Left lobe of liver (tissue), 2 donors: ENCODE measurements around the gene MGAT4C. TPM values are rescaled to one million over a fixed set of nuclear protein-coding genes. Genes with fewer than 3 reads are reported as not detected.
"Not testable (repeated sequence)": the region's sequence is repeated elsewhere in the genome, so short reads cannot be mapped to it uniquely, and the experiment has no call there.

Experiments
- ATAC-seq: fragments of 200-7000 bp; cut with Tn5 transposase; one replicate; pipeline ENCODE4 v1.9.1; 2020; ENCODE audit warnings: mild to moderate bottlenecking, moderate library complexity
- DNase-seq: peaks from one replicate; pipeline ENCODE4 v3.0.0-alpha.2; 2020; ENCODE audit warnings: low spot score
- total RNA-seq: library from RNA; stranded (reverse); gene quantifications from one replicate; pipeline ENCODE4 v1.2.1, GENCODE V29; 2021
- donor health status: DM: no; HTN: no; CAD: no; lungs with moderate emphysema.
- donor health status: DM: no; HTN: yes; CAD: no.

The MGAT4C gene
- total RNA-seq = not detected

- no peak for ATAC-seq
- no peak for DNase-seq
These were observed at the start of gene MGAT4C for GRCh38 chr12:86256163-86256562. MGAT4C (minus strand) TSS chr12:86256391.

- DNase-seq, ATAC-seq: not testable (repeated sequence)
These were observed 40.2 kb upstream of the MGAT4C start for GRCh38 chr12:86296396-86296795.

GRCh38 chr12:86293682-86294240, 37.6 kb upstream of the MGAT4C start:
- ATAC-seq = no peak
- DNase-seq = no peak

GRCh38 chr12:86292480-86292879, 36.3 kb upstream of the MGAT4C start:
- no peak for ATAC-seq
- no peak for DNase-seq

GRCh38 chr12:86290615-86291014, 34.4 kb upstream of the MGAT4C start:
- DNase-seq = no peak
- no peak for ATAC-seq

- no peak for DNase-seq
- no peak for ATAC-seq
These were observed 29.9 kb upstream of the MGAT4C start for GRCh38 chr12:86286119-86286518.

- DNase-seq (no peak), ATAC-seq (no peak)
These were observed 27.4 kb upstream of the MGAT4C start for GRCh38 chr12:86283620-86284019.

GRCh38 chr12:86275356-86275755, 19.2 kb upstream of the MGAT4C start:
- ATAC-seq = no peak
- no peak for DNase-seq

GRCh38 chr12:86265329-86265695, 9.1 kb upstream of the MGAT4C start:
- DNase-seq (no peak), ATAC-seq (no peak)

- ATAC-seq (no peak), DNase-seq (no peak)
These were observed 8.5 kb upstream of the MGAT4C start for GRCh38 chr12:86264451-86265328.

GRCh38 chr12:86261578-86261977, 5.4 kb upstream of the MGAT4C start:
- ATAC-seq (no peak), DNase-seq (no peak)

- DNase-seq (no peak), ATAC-seq (no peak)
These were observed 5.0 kb upstream of the MGAT4C start for GRCh38 chr12:86261142-86261541.

- no peak for DNase-seq
- no peak for ATAC-seq
These were observed 4.0 kb upstream of the MGAT4C start for GRCh38 chr12:86260183-86260582.

GRCh38 chr12:86257134-86257533, 943 bp upstream of the MGAT4C start:
- ATAC-seq = no peak

GRCh38 chr12:86254399-86255107, 1.6 kb downstream of the MGAT4C start:
- no peak for ATAC-seq

More at GRCh38 chr12:86257134-86257533, 943 bp upstream of the MGAT4C start:
- DNase-seq = no peak

GRCh38 chr12:86249851-86250250, 6.3 kb downstream of the MGAT4C start:
- DNase-seq (no peak), ATAC-seq (no peak)

More at GRCh38 chr12:86254399-86255107, 1.6 kb downstream of the MGAT4C start:
- DNase-seq = no peak

GRCh38 chr12:86249276-86249675, 6.9 kb downstream of the MGAT4C start:
- ATAC-seq = no peak
- DNase-seq = no peak

GRCh38 chr12:86247871-86248270, 8.3 kb downstream of the MGAT4C start:
- ATAC-seq = no peak
- no peak for DNase-seq

GRCh38 chr12:86241600-86241999, 14.6 kb downstream of the MGAT4C start:
- ATAC-seq = no peak

GRCh38 chr12:86234316-86234855, 21.8 kb downstream of the MGAT4C start:
- ATAC-seq = no peak

More at GRCh38 chr12:86241600-86241999, 14.6 kb downstream of the MGAT4C start:
- no peak for DNase-seq

GRCh38 chr12:86233126-86233525, 23.1 kb downstream of the MGAT4C start:
- ATAC-seq (no peak), DNase-seq (no peak)

More at GRCh38 chr12:86234316-86234855, 21.8 kb downstream of the MGAT4C start:
- DNase-seq = no peak
